HS-27A (cell line): ENCODE results near the gene TMEM163.
"Not testable (repeated sequence)": the region's sequence is repeated elsewhere in the genome, so short reads cannot be mapped to it uniquely, and the experiment has no call there.

Experiments used
- DNase-seq: peaks from one replicate; pipeline ENCODE4 v3.0.0-alpha.2; 2012; ENCODE audit warnings: low read depth, missing footprints

TMEM163 gene

GRCh38 chr2:134663451-134664450 is 55.0 kb downstream of the TMEM163 start:
- no peak for DNase-seq

- DNase-seq: no peak
Measured at GRCh38 chr2:134662751-134663150, 56.0 kb downstream of the TMEM163 start.

GRCh38 chr2:134660626-134661402 is 58.0 kb downstream of the TMEM163 start:
- DNase-seq: no peak

- DNase-seq: no peak
Measured at GRCh38 chr2:134659724-134660123, 59.1 kb downstream of the TMEM163 start.

GRCh38 chr2:134657650-134658250 is 61.0 kb downstream of the TMEM163 start:
- no peak for DNase-seq

- not testable (repeated sequence) for DNase-seq
Measured at GRCh38 chr2:134656391-134656790, 62.4 kb downstream of the TMEM163 start.

GRCh38 chr2:134648586-134648985 is 70.2 kb downstream of the TMEM163 start:
- DNase-seq: no peak

GRCh38 chr2:134647607-134648256 is 71.1 kb downstream of the TMEM163 start:
- no peak for DNase-seq

- no peak for DNase-seq
Measured at GRCh38 chr2:134642938-134643337, 75.9 kb downstream of the TMEM163 start.

GRCh38 chr2:134640494-134640893 is 78.3 kb downstream of the TMEM163 start:
- DNase-seq: no peak

GRCh38 chr2:134639265-134639664 is 79.5 kb downstream of the TMEM163 start:
- no peak for DNase-seq

GRCh38 chr2:134636714-134637113 is 82.1 kb downstream of the TMEM163 start:
- no peak for DNase-seq

GRCh38 chr2:134634054-134634753 is 84.6 kb downstream of the TMEM163 start:
- DNase-seq: no peak

- no peak for DNase-seq
Measured at GRCh38 chr2:134630504-134631159, 88.2 kb downstream of the TMEM163 start.

- no peak for DNase-seq
Measured at GRCh38 chr2:134628453-134628852, 90.3 kb downstream of the TMEM163 start.

GRCh38 chr2:134626781-134627180 is 92.0 kb downstream of the TMEM163 start:
- no peak for DNase-seq

- no peak for DNase-seq
Measured at GRCh38 chr2:134625311-134625710, 93.5 kb downstream of the TMEM163 start.

GRCh38 chr2:134623796-134624195 is 95.0 kb downstream of the TMEM163 start:
- no peak for DNase-seq

GRCh38 chr2:134623046-134623445 is 95.8 kb downstream of the TMEM163 start:
- no peak for DNase-seq

- no peak for DNase-seq
Measured at GRCh38 chr2:134621939-134622705, 96.7 kb downstream of the TMEM163 start.
